Tongue (tissue), 2 donors: ENCODE data around the gene H2BK1. TPM values are rescaled to one million over a fixed set of nuclear protein-coding genes. Genes with fewer than 3 reads are reported as not detected.

Experiments used
- DNase-seq: peaks from one replicate; pipeline ENCODE4 v3.0.0-alpha.2; 2015
- total RNA-seq: library from RNA; depleted of rRNA; stranded (reverse); fragments of >200 nt; gene quantifications from one replicate; pipeline ENCODE4 v1.2.3, GENCODE V29; 2014

The H2BK1 gene
- total RNA-seq, 1 donor from 2014 or later: not detected

DNA sequence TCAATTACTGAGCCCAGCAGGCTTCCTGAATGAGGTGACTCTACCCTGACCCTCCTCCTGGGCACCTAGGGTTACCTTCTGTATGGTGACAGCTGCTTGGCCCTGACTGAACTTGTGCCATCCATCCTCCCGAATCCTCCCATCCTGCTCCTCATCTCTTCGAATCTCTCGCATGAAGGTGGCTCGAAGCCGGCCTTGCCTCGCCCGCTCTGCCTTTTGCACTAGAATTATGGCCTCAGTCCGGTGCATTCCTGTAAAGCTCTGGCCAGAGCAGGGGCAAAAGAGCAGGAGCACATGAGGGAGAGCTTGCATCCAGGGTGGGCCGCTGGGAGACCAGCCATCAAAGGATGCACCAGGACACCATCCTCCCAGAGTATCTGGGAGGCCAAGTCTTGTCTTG is 7.5 kb downstream of the H2BK1 start:
- DNase-seq: no peak

DNA sequence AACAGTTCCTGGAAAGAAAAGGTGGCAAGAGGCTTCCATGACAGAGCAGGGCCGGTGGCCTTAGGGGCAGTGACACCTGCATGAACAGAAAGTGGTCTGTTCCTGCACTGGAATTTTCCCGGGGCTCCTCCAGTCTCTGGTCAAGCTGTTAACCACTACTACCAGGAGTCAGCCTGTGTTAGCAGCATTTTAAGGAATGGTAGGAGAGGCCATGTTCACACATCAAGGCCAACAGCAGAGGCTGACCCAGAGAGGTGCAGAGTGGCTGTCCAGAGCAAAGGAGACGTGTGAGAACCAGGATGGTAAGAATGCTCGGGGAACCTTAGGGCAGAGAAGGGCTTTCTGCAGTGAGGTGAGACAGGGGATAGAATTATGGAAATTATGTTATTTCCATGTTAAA is 8.5 kb downstream of the H2BK1 start:
- no peak for DNase-seq

DNA sequence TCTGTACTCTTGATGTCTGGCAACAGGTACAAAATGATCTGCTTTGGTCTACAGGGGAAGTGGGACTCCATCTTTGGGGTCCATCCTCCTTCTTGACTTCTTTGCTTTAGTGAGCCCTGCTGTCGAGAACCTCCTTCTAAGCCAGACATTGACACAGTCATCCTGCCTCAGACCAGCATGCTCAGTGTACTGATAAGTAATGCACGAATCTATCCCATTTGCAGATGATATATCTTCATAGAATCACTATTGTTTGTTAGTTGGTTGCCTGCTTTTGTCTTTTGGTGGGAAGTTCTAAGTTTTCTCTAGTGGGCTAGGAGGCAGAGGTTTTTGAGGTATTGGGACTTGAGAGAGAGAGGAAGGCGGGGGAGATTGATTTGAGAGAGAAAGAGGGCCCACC is 8.9 kb downstream of the H2BK1 start:
- no peak for DNase-seq

DNA sequence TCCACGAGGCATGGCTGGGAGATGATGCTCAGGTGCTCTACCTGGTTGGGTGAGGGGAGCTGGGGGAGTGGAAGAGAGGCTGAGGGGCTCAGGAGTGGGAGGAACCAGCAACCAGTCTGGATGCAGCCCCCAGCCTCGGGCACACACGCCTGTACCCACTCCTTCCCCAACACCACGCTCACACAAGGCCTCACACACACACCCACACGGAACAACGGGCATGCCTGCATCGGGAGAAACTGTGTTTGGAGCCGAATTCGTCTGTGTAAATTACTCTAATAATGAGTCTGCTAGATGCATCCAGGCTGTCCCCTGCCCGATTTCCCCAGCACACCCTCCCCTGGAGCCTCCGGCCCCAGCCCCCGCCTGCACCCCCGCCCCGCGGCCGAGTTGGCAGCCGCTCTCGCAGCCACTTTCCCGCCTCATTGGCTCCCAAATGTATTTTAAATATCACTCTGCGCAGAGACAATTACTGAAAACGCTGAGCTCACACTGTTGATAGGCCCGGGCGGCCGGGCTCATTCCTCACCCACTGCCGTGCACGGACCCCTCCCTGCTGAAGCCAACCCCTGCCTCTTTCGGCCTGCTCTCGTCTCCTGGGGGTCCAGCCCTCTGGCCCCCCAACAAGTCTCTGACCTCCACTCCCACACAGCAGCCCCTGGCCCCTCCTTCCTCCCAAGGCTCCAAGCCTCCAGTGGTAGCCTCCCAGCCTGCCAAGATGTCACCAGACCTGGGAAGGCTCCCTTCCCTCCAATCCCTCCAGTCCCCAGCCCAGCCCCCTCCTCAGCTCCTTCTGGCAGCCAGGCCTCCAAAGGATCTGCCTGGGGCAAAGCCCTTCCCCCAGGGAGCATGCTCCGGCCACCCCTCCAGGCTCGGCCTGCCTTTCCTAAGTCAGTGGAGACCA is 11.1 kb downstream of the H2BK1 start:
- DNase-seq: peak; percentile 30

- no peak for DNase-seq
Observed at GRCh38 chr7:151197932-151198331, 12.4 kb downstream of the H2BK1 start.

- no peak for DNase-seq
Observed at GRCh38 chr7:151195616-151196450, 14.5 kb downstream of the H2BK1 start.

GRCh38 chr7:151194188-151194587 is 16.1 kb downstream of the H2BK1 start:
- no peak for DNase-seq

DNA sequence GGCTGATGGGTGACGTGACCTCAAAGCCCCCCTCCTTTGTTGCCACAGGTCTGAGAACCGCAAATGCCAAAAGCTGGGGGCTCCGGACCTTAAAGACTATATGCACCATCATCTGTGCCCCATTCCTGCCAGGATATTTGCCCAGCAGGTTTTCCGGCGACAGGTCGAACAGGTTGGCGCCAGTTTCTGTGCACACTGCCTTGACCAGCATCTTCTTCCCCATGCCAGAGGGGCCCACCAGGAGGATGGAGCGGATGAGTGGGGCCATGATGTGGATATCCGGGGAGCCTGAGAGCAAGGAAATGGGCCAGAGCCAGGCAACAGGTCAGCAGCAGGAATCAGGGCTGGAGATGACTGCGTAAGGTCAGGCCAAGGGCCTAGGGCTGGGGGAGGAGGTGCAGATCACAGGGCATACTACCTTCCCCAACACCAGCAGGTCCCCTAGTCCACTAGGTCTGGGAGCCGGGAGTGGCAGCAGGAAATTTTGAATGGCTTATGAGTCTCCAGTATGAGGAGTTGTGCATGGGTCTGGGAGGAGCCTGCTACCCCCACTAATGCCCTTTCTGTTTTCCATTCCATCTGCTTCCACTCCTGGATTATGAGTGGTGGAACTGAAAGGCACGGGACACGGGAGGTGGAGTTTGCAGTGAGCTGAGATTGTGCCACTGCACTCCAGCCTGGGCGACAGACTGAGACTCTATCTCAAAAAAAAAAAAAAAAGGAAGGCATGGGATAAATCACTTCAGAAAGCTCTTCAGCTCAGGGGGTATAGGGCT is 16.9 kb downstream of the H2BK1 start:
- no peak for DNase-seq

DNA sequence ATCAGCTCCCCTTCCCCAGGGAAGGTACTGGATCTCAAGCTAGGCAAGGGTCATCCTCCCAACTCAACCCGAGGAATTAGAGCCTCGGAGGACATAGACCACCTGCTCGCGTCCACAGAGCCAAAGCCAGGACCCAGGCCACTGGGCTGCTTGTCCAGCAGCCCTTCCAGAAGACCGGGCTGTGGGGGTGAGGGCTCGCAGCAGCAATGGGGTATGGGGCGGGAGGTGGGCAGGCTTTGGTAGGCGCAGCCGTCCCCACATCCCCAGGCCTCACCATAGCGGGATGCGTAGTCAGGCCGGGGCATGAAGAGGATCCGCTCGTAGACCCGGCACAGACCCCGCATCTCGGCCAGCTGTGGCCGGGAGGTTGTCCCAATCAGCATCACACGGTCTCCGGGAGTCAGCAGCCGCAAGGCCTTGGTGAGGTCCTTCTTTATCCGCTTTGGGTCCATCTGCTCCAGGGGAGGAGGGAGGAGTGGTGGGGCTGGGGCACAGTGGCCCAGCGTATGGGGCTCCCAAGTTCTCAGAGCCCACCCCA is 18.2 kb downstream of the H2BK1 start:
- DNase-seq: no peak

GRCh38 chr7:151191544-151191943 is 18.7 kb downstream of the H2BK1 start:
- no peak for DNase-seq

GRCh38 chr7:151189038-151189437 is 21.2 kb downstream of the H2BK1 start:
- DNase-seq: no peak

- DNase-seq: no peak
Observed at GRCh38 chr7:151188252-151188542, 22.1 kb downstream of the H2BK1 start.

GRCh38 chr7:151187409-151188251 is 22.7 kb downstream of the H2BK1 start:
- DNase-seq: peak; percentile 46

DNA sequence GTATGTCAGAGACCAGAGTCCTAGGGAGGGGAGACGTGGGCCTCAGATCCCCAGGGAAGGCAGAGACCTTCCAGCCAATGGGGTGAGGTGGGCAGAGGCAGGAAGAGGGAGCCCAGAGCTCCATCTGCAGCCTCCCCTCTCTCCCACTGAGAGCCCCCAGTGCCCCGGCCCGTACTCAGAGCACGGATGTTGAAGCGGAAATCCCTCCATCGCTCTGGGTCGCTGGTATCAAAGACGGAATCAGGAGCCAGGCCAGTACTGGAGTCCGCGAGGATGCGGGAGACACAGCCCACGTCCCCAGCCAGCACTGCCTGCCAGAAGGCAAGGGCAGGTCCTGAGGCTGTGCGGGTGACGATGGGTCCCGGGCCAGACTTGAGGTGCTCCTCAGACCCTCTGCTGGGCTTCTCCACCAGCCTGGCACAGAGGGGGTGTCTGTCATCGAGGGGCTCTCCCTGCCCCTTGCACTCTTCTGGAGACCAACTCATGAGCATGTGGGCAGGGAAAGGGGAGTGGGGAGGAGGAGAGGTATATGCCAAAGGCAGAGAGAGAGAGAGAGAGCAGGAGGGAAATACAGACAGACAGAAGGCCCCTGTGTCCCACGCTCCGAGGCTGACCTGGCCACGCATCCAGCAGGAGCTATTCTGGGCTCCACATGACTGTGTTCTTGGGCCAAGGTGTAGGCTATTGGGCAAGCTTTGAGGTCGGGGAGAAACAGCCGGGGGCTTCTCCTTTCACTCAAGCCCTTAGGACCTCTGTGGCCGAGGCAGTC is 23.5 kb downstream of the H2BK1 start, which contains the start of gene ASB10:
TSS of gene ASB10 (minus strand) at position 611 of the 769 bp plus-strand sequence. CDS start at position 491, 120 bp downstream.
- DNase-seq: no peak

GRCh38 chr7:151185762-151186639 is 24.3 kb downstream of the H2BK1 start:
- DNase-seq: no peak

GRCh38 chr7:151181011-151181431 is 29.3 kb downstream of the H2BK1 start:
- DNase-seq: peak; percentile 78

DNA sequence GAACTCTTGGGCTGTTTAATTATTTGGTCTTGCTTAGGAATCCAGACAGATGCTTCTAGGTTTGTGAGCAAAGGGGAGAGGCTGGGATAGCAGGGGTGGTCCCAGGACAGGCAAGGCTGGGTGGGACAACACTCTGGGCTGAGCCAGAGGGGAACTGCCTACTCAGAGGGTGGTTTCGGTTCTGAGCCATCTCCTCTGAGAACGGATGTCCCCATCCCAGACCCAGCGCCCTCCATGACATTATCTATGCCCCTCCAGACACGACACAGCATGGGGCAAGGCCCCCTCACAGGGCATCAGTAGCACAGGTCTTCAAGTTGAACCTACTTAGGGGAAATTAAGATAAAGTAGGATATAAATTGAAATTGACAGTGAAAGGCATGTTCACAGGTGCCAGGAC is 30.3 kb downstream of the H2BK1 start:
- DNase-seq: no peak

- no peak for DNase-seq
Observed at GRCh38 chr7:151179287-151179860, 30.9 kb downstream of the H2BK1 start.

DNA sequence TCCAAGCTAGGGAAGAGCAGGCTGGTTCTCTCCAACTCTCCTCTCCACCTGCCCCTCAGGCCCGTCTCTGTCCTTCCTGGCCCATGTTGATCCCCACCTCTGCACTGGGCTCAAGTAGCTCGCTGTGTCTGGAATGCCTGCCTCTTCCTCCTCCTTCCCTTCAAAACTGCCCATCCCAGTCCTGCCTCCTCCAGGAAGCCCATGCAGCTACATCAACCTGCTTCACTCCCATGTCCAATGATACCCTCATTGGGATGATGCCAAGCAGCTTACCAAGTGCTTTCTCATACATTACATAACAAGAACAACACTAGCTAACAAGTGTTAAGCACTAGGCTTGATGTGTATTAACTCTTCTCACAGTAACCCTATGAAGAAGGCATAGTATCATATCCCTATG is 31.5 kb downstream of the H2BK1 start:
- DNase-seq: no peak
